HepG2 (cell line): ENCODE results near the gene IMMP1L.
"Not testable (repeated sequence)": the region's sequence is repeated elsewhere in the genome, so short reads cannot be mapped to it uniquely, and the experiment has no call there.

ENCODE experiments used
- FOXA3 ChIP-seq: IDR thresholded peaks from 2 replicates; pipeline ENCODE4 v1.6.1; 2016; ENCODE audit warnings: missing genetic modification reagents, missing compliant biosample characterization
- MEIS1 ChIP-seq: sonication (generic); formaldehyde crosslinking; IDR thresholded peaks from 2 replicates; pipeline ENCODE4 v1.9.0; 2021; ENCODE audit warnings: mild to moderate bottlenecking, missing genetic modification reagents, moderate library complexity, borderline replicate concordance
- PHF5A ChIP-seq: IDR thresholded peaks from one replicate; pipeline ENCODE4 v1.6.1; 2018; ENCODE audit warnings: low read depth, missing genetic modification reagents; ENCODE audit not compliant: unreplicated experiment
- POLR2A ChIP-seq, 2 experiments: IDR thresholded peaks; 2 replicates each; pipeline ENCODE4 v1.6.1; 2011; ENCODE audit warnings: low read depth in 2 of 2, low read length in 2 of 2, mild to moderate bottlenecking in 1 of 2, moderate library complexity in 1 of 2; ENCODE audit not compliant: insufficient read depth in 1 of 2
- TARDBP ChIP-seq: sonication (generic); formaldehyde crosslinking; IDR thresholded peaks from 2 replicates; pipeline ENCODE4 v1.8.0; 2022; ENCODE audit warnings: mild to moderate bottlenecking, missing genetic modification reagents
- ZNF460 ChIP-seq: sonication (generic); formaldehyde crosslinking; IDR thresholded peaks from 2 replicates; pipeline ENCODE4 v1.5.1; 2020; ENCODE audit warnings: missing genetic modification reagents, mild to moderate bottlenecking, borderline replicate concordance
- ZNF780A ChIP-seq: sonication (generic); formaldehyde crosslinking; IDR thresholded peaks from 2 replicates; pipeline ENCODE4 v1.8.0; 2022; ENCODE audit warnings: mild to moderate bottlenecking, missing genetic modification reagents, moderate library complexity
- TF ChIP-seq, protein P1 (sequence below), 2 experiments: IDR thresholded peaks; 2 replicates each; pipeline ENCODE4 v1.6.1; 2011 to 2012; ENCODE audit warnings: low read length in 2 of 2, borderline replicate concordance in 1 of 2, low read depth in 1 of 2, mild to moderate bottlenecking in 1 of 2, moderate library complexity in 1 of 2
- TF ChIP-seq, protein P2 (sequence below): sonication (generic); formaldehyde crosslinking; IDR thresholded peaks from 2 replicates; pipeline ENCODE4 v1.5.0; 2020; ENCODE audit warnings: missing genetic modification reagents
- TF ChIP-seq, protein P3 (sequence below): sonication (generic); formaldehyde crosslinking; IDR thresholded peaks from 2 replicates; pipeline ENCODE4 v1.4.0; 2020; ENCODE audit warnings: missing genetic modification reagents
- TF ChIP-seq, protein P4 (sequence below): sonication (generic); formaldehyde crosslinking; IDR thresholded peaks from 2 replicates; pipeline ENCODE4 v1.5.0; 2020; ENCODE audit warnings: mild to moderate bottlenecking, missing genetic modification reagents, moderate library complexity
- TF ChIP-seq, protein P5 (sequence below): sonication (generic); formaldehyde crosslinking; IDR thresholded peaks from 2 replicates; pipeline ENCODE4 v1.4.0; 2020; ENCODE audit warnings: missing genetic modification reagents, mild to moderate bottlenecking, borderline replicate concordance
- TF ChIP-seq, protein P6 (sequence below): sonication (generic); formaldehyde crosslinking; IDR thresholded peaks from 2 replicates; pipeline ENCODE4 v1.5.1; 2020; ENCODE audit warnings: missing genetic modification reagents, mild to moderate bottlenecking, borderline replicate concordance

DNA sequence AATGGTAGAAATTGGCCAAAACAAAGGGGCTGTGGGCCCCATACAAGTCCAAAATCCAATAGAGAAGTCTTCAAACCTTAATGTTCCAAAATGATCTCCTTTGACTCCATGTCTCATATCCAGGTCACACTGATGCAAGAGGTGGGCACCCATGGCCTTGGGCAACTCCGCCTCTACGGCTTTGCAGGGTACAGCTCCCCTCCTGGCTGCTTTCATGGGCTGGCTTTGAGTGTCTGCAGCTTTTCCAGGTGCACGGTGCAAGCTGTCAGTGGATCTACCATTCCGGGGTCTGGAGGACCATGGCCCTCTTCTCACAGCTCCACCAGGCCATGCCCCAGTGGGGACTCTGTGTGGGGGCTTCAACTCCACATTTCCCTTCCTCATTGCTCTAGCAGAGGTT lies 15.7 kb downstream of the IMMP1L start:
- TF ChIP-seq PHF5A; FOXA3 (CRISPR knock-in tag); POLR2A (IDR thresholded peaks at IDR 0.05; ENCODE audit: insufficient read depth in 1 of 2, low read depth in 2 of 2, low read length in 2 of 2); TARDBP (CRISPR knock-in tag); MEIS1 (CRISPR knock-in tag); ZNF460 (CRISPR knock-in tag); ZNF780A (CRISPR knock-in tag): not testable (repeated sequence)
- TF ChIP-seq, protein P1, sequence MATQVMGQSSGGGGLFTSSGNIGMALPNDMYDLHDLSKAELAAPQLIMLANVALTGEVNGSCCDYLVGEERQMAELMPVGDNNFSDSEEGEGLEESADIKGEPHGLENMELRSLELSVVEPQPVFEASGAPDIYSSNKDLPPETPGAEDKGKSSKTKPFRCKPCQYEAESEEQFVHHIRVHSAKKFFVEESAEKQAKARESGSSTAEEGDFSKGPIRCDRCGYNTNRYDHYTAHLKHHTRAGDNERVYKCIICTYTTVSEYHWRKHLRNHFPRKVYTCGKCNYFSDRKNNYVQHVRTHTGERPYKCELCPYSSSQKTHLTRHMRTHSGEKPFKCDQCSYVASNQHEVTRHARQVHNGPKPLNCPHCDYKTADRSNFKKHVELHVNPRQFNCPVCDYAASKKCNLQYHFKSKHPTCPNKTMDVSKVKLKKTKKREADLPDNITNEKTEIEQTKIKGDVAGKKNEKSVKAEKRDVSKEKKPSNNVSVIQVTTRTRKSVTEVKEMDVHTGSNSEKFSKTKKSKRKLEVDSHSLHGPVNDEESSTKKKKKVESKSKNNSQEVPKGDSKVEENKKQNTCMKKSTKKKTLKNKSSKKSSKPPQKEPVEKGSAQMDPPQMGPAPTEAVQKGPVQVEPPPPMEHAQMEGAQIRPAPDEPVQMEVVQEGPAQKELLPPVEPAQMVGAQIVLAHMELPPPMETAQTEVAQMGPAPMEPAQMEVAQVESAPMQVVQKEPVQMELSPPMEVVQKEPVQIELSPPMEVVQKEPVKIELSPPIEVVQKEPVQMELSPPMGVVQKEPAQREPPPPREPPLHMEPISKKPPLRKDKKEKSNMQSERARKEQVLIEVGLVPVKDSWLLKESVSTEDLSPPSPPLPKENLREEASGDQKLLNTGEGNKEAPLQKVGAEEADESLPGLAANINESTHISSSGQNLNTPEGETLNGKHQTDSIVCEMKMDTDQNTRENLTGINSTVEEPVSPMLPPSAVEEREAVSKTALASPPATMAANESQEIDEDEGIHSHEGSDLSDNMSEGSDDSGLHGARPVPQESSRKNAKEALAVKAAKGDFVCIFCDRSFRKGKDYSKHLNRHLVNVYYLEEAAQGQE (IDR thresholded peaks at IDR 0.05; ENCODE audit: borderline replicate concordance in 1 of 2, low read depth in 1 of 2, low read length in 2 of 2): not testable (repeated sequence)
- TF ChIP-seq, protein P2, sequence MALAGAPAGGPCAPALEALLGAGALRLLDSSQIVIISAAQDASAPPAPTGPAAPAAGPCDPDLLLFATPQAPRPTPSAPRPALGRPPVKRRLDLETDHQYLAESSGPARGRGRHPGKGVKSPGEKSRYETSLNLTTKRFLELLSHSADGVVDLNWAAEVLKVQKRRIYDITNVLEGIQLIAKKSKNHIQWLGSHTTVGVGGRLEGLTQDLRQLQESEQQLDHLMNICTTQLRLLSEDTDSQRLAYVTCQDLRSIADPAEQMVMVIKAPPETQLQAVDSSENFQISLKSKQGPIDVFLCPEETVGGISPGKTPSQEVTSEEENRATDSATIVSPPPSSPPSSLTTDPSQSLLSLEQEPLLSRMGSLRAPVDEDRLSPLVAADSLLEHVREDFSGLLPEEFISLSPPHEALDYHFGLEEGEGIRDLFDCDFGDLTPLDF (CRISPR knock-in tag): not testable (repeated sequence)
- TF ChIP-seq, protein P3, sequence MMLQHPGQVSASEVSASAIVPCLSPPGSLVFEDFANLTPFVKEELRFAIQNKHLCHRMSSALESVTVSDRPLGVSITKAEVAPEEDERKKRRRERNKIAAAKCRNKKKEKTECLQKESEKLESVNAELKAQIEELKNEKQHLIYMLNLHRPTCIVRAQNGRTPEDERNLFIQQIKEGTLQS (CRISPR knock-in tag): not testable (repeated sequence)
- TF ChIP-seq, protein P4, sequence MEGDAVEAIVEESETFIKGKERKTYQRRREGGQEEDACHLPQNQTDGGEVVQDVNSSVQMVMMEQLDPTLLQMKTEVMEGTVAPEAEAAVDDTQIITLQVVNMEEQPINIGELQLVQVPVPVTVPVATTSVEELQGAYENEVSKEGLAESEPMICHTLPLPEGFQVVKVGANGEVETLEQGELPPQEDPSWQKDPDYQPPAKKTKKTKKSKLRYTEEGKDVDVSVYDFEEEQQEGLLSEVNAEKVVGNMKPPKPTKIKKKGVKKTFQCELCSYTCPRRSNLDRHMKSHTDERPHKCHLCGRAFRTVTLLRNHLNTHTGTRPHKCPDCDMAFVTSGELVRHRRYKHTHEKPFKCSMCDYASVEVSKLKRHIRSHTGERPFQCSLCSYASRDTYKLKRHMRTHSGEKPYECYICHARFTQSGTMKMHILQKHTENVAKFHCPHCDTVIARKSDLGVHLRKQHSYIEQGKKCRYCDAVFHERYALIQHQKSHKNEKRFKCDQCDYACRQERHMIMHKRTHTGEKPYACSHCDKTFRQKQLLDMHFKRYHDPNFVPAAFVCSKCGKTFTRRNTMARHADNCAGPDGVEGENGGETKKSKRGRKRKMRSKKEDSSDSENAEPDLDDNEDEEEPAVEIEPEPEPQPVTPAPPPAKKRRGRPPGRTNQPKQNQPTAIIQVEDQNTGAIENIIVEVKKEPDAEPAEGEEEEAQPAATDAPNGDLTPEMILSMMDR: not testable (repeated sequence)
- TF ChIP-seq, protein P5, sequence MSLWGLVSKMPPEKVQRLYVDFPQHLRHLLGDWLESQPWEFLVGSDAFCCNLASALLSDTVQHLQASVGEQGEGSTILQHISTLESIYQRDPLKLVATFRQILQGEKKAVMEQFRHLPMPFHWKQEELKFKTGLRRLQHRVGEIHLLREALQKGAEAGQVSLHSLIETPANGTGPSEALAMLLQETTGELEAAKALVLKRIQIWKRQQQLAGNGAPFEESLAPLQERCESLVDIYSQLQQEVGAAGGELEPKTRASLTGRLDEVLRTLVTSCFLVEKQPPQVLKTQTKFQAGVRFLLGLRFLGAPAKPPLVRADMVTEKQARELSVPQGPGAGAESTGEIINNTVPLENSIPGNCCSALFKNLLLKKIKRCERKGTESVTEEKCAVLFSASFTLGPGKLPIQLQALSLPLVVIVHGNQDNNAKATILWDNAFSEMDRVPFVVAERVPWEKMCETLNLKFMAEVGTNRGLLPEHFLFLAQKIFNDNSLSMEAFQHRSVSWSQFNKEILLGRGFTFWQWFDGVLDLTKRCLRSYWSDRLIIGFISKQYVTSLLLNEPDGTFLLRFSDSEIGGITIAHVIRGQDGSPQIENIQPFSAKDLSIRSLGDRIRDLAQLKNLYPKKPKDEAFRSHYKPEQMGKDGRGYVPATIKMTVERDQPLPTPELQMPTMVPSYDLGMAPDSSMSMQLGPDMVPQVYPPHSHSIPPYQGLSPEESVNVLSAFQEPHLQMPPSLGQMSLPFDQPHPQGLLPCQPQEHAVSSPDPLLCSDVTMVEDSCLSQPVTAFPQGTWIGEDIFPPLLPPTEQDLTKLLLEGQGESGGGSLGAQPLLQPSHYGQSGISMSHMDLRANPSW (CRISPR knock-in tag): not testable (repeated sequence)
- TF ChIP-seq, protein P6, sequence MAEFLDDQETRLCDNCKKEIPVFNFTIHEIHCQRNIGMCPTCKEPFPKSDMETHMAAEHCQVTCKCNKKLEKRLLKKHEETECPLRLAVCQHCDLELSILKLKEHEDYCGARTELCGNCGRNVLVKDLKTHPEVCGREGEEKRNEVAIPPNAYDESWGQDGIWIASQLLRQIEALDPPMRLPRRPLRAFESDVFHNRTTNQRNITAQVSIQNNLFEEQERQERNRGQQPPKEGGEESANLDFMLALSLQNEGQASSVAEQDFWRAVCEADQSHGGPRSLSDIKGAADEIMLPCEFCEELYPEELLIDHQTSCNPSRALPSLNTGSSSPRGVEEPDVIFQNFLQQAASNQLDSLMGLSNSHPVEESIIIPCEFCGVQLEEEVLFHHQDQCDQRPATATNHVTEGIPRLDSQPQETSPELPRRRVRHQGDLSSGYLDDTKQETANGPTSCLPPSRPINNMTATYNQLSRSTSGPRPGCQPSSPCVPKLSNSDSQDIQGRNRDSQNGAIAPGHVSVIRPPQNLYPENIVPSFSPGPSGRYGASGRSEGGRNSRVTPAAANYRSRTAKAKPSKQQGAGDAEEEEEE (CRISPR knock-in tag): not testable (repeated sequence)
